OCI-LY7 (cell line): ENCODE data around the gene ROCK2. TPM values are rescaled to one million over a fixed set of nuclear protein-coding genes. Genes with fewer than 3 reads are reported as not detected.

ENCODE experiments used
- BruUV-seq: library from RNA; stranded (reverse); fragments of 400-500 nt; replicated peaks from 2 replicates; lab custom pipeline; 2021; lab: Mats Ljungman, UMichigan
- CTCF ChIA-PET: fragments of 300-600 bp; sonication (Branson Sonifier 250); formaldehyde crosslinking; loops from one replicate; lab custom pipeline; 2022; ENCODE audit warnings: antibody characterized with exemption; ENCODE audit not compliant: unreplicated experiment; lab: Charles Lee
- POLR2A ChIA-PET: fragments of 300-600 bp; sonication (Branson Sonifier 250); formaldehyde crosslinking; loops from one replicate; lab custom pipeline; 2022; ENCODE audit warnings: antibody characterized with exemption; lab: Charles Lee
- DNase-seq: peaks from one replicate; pipeline ENCODE4 v3.0.0-alpha.2; 2015; ENCODE audit warnings: low spot score
- H2AFZ ChIP-seq: fragments of 200-600 bp; sonication (generic), shearing (Covaris generic); 2 replicates; pipeline ENCODE4 v1.6.1; 2014; ENCODE audit warnings: mild to moderate bottlenecking, antibody characterized with exemption, low read length, moderate library complexity
- H3K27ac ChIP-seq: fragments of 200-600 bp; sonication (generic); 2 replicates; pipeline ENCODE4 v1.5.1; 2014; ENCODE audit warnings: mixed run types, low read depth, mild to moderate bottlenecking, moderate library complexity, low read length, inconsistent platforms; ENCODE audit not compliant: poor library complexity, severe bottlenecking
- H3K36me3 ChIP-seq: fragments of 200-600 bp; sonication (generic); 2 replicates; pipeline ENCODE4 v1.6.1; 2014; ENCODE audit warnings: mild to moderate bottlenecking, antibody characterized with exemption, low read length, moderate library complexity, mixed read lengths; ENCODE audit not compliant: insufficient read depth
- H3K4me1 ChIP-seq: fragments of 200-600 bp; sonication (generic); 2 replicates; pipeline ENCODE4 v1.5.1; 2014; ENCODE audit warnings: mild to moderate bottlenecking, low read length; ENCODE audit not compliant: insufficient read depth, poor library complexity, severe bottlenecking
- H3K4me2 ChIP-seq: fragments of 200-600 bp; sonication (generic); 2 replicates; pipeline ENCODE4 v1.6.1; 2014; ENCODE audit warnings: mild to moderate bottlenecking, low read length
- H3K4me3 ChIP-seq: fragments of 200-600 bp; sonication (generic); 2 replicates; pipeline ENCODE4 v1.5.1; 2014; ENCODE audit warnings: mild to moderate bottlenecking, low read depth, low read length; ENCODE audit not compliant: poor library complexity, severe bottlenecking
- H3K79me2 ChIP-seq: fragments of 200-600 bp; sonication (generic); 2 replicates; pipeline ENCODE4 v1.6.1; 2016; ENCODE audit warnings: low read depth, mild to moderate bottlenecking, low read length, moderate library complexity, mixed read lengths; ENCODE audit not compliant: insufficient read depth
- H3K9me2 ChIP-seq: fragments of 200-600 bp; sonication (generic); 2 replicates; pipeline ENCODE4 v1.6.1; 2016; ENCODE audit warnings: mild to moderate bottlenecking, low read length, mixed read lengths; ENCODE audit not compliant: insufficient read depth
- H3K9me3 ChIP-seq: fragments of 200-600 bp; sonication (generic); 2 replicates; pipeline ENCODE4 v1.6.1; 2014; ENCODE audit warnings: mild to moderate bottlenecking, mixed run types, low read length, mixed read lengths
- H4K20me1 ChIP-seq: fragments of 200-600 bp; sonication (generic); 2 replicates; pipeline ENCODE4 v1.6.1; 2014; ENCODE audit warnings: mild to moderate bottlenecking, antibody characterized with exemption, low read length, moderate library complexity, mixed read lengths; ENCODE audit not compliant: insufficient read depth
- EZH2phosphoT487 ChIP-seq: fragments of 200-600 bp; sonication (generic); IDR thresholded peaks from 2 replicates; pipeline ENCODE4 v1.6.1; 2018; ENCODE audit warnings: low read depth, borderline replicate concordance, mild to moderate bottlenecking, mixed run types, antibody characterized with exemption, low read length, moderate library complexity, mixed read lengths
- intact Hi-C: fragments of 100-400 bp; cut with micrococcal nuclease; formaldehyde crosslinking; loops from one replicate; pipeline ENCODE4 v1.10.0; 2022; ENCODE audit not compliant: unreplicated experiment
- total RNA-seq, 2 experiments: library from RNA; depleted of rRNA in 1 of 2; stranded (reverse); fragments of >200 nt in 1 of 2; shearing (Covaris generic) in 1 of 2; gene quantifications; 2 replicates each; pipeline ENCODE4 v1.2.3, GENCODE V29; 2014 to 2022
- TF ChIP-seq, protein P1 (sequence below): fragments of 200-600 bp; sonication (generic); conservative IDR thresholded peaks from 2 replicates; pipeline ENCODE4 v1.5.1; 2014; ENCODE audit warnings: mild to moderate bottlenecking, antibody characterized with exemption, low read length, moderate library complexity, mixed read lengths

The ROCK2 gene
- total RNA-seq, 2 experiments from 2014 or later: 12.4 to 21.0 TPM

- Histone ChIP-seq H3K79me2 (peaks cover 14% of the 10 kb centered on the region; the same call in 1 of the 2 replicates), H3K4me1 (no peaks in the 10 kb centered on the region), H3K4me2 (no peak overlapping the region), H2AFZ (no peak overlapping the region), H3K9me3 (no peaks in the 10 kb centered on the region), H4K20me1 (peaks cover 37% of the 10 kb centered on the region), H3K27ac (no peak overlapping the region), H3K36me3 (no peaks in the 10 kb centered on the region), H3K9me2 (no peaks in the 10 kb centered on the region), H3K4me3 (no peak overlapping the region)
- DNase-seq: no peak
- intact Hi-C loops: no loop called here
- CTCF ChIA-PET: no interaction called here
- POLR2A ChIA-PET: interaction anchor here (0.5 to 0.8 kb wide), 3 partner anchors 17 to 49 kb away, joined by 3 to 4 read pairs (median 4); no protein-coding TSS in a partner anchor
- no TSS peak for BruUV-seq
- TF ChIP-seq, protein P1, sequence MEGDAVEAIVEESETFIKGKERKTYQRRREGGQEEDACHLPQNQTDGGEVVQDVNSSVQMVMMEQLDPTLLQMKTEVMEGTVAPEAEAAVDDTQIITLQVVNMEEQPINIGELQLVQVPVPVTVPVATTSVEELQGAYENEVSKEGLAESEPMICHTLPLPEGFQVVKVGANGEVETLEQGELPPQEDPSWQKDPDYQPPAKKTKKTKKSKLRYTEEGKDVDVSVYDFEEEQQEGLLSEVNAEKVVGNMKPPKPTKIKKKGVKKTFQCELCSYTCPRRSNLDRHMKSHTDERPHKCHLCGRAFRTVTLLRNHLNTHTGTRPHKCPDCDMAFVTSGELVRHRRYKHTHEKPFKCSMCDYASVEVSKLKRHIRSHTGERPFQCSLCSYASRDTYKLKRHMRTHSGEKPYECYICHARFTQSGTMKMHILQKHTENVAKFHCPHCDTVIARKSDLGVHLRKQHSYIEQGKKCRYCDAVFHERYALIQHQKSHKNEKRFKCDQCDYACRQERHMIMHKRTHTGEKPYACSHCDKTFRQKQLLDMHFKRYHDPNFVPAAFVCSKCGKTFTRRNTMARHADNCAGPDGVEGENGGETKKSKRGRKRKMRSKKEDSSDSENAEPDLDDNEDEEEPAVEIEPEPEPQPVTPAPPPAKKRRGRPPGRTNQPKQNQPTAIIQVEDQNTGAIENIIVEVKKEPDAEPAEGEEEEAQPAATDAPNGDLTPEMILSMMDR: no peak
- TF ChIP-seq EZH2phosphoT487: no peak
Observed at GRCh38 chr2:11315074-11315705, 29.2 kb downstream of the ROCK2 start.

DNA sequence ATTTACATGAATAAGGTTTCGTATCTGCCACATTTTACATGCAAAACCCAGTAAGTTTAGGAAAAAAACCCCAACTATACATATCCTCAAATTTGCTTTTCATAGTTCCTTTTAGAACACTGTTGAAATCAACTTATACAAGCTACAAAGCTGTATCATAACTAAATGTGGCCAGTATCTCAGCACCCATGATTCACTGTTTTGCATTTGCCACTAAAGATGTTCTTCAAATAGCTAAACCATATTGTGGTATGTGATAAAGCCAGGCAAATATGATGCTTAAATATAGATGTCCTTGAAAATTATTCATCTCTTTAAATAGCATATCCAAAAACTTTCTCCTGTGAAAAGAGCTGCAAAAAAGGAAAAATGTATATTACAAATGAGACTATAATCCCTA, 29.9 kb downstream of the ROCK2 start:
- Histone ChIP-seq H3K36me3 (no peaks in the 10 kb centered on the region), H2AFZ (no peak overlapping the region), H3K79me2 (peaks cover 19% of the 10 kb centered on the region; the same call in 1 of the 2 replicates), H3K4me2 (no peak overlapping the region), H3K27ac (no peak overlapping the region), H3K9me2 (no peaks in the 10 kb centered on the region), H3K9me3 (no peaks in the 10 kb centered on the region), H3K4me1 (no peaks in the 10 kb centered on the region), H3K4me3 (no peak overlapping the region), H4K20me1 (peaks cover 41% of the 10 kb centered on the region)
- ChIA-PET POLR2A (interaction anchor here (0.7 to 0.8 kb wide), 2 partner anchors 16 to 157 kb away, joined by 3 read pairs; no protein-coding TSS in a partner anchor), CTCF (no interaction called here)
- intact Hi-C loops: no loop called here
- no TSS peak for BruUV-seq
- no peak for DNase-seq
- TF ChIP-seq EZH2phosphoT487: no peak
- TF ChIP-seq, protein P1: no peak
